Renal cortical epithelial cell (primary cell): ENCODE results near the gene DTX3. TPM values are rescaled to one million over a fixed set of nuclear protein-coding genes. Genes with fewer than 3 reads are reported as not detected.

Source experiments
- DNase-seq: peaks from one replicate; pipeline ENCODE4 v3.0.0-alpha.2; 2011; ENCODE audit warnings: low read depth
- total RNA-seq: library from RNA; depleted of rRNA; stranded (reverse); fragments of >200 nt; gene quantifications from 2 replicates; pipeline ENCODE4 v1.2.3, GENCODE V29; 2014

Gene DTX3
- total RNA-seq, 1 donor from 2014 or later = 19.6 TPM

DNA sequence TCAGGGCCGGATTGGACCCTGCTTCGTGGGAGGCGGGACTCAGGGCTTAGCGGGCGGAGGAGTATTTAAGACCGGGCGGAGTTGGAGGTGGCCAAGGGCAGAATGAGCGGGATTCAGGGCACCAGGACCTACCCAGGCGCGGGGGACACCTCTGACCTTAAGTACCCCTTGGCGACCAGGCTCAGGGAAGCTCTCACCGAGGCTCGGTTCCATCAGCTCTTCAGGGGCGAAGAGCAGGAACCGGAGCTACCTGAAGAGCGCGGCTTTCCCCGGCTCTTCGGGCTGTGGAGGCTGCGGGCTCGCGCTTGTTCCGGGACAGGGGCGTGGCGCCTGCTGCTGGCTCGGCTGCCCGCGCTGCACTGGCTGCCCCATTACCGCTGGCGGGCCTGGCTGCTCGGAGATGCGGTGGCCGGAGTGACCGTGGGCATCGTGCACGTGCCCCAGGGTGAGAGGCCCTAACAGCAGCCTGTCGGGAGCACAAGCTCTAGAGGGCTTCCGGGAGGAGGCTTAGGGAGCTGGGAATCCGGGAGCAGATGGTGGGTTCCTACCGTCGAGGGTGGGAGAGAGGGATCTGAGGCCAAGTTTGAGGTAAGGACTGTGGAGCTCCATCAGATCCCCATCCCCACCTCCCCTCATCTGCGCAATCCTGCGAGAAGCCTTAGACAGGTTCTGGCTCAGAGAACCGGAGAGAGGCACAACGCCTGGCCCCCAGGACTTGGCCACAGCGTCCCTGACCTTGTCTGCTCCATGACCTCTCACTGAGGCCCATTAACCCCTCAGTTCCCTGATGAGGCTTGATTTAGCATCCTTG, 15.0 kb downstream of the DTX3 start:
- DNase-seq = no peak

DNA sequence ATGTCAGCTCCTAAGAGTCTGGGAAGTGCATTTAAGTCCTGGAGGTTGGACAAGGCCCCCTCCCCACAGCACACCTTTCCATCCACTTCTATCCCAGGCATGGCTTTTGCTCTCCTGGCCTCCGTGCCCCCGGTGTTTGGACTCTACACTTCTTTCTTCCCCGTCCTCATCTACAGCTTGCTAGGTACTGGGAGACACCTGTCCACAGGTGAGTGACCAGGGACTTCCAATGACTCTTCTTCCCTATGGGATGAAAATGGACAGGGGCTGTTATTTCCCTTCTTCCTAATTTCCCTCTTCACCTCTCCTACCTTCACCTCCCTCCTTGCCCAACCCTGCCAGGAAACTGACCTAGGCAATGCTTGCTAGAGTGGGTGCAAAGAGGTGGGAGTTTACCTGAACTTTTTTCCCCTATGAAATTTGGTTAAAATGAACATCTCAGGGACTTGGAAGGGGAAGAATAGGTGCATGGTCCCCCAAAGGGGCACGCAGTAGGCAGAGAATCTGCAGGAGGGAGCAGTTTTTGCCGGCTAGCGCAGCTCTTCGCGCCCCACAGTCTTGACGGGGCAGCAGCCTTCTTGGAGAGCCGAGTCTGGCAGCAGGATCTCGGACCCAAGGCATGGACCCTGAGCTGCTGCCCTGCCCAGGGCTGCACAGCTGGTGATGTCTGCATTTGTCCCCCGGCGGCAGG, 15.8 kb downstream of the DTX3 start:
- no peak for DNase-seq

DNA sequence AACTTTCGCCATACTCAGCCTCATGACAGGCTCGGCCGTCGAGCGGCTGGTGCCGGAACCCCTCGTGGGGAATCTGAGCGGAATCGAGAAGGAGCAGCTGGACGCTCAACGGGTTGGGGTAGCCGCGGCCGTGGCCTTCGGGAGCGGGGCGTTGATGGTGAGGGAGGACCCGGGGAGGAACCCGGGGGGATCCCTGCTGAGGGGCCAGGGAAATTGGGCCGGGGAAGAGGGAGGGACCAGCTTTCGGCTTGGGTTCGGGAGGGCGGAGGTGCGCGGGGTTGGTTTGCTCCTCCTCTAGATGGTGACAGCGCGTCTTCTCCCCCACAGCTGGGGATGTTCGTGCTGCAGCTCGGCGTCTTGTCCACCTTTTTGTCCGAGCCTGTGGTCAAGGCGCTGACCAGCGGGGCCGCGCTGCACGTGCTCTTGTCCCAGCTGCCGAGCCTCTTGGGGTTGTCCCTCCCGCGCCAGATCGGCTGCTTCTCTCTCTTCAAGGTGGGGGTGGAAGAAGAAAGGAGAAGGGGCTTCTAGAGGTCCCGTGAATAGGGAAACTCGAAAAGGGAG, 16.4 kb downstream of the DTX3 start:
- no peak for DNase-seq

DNA sequence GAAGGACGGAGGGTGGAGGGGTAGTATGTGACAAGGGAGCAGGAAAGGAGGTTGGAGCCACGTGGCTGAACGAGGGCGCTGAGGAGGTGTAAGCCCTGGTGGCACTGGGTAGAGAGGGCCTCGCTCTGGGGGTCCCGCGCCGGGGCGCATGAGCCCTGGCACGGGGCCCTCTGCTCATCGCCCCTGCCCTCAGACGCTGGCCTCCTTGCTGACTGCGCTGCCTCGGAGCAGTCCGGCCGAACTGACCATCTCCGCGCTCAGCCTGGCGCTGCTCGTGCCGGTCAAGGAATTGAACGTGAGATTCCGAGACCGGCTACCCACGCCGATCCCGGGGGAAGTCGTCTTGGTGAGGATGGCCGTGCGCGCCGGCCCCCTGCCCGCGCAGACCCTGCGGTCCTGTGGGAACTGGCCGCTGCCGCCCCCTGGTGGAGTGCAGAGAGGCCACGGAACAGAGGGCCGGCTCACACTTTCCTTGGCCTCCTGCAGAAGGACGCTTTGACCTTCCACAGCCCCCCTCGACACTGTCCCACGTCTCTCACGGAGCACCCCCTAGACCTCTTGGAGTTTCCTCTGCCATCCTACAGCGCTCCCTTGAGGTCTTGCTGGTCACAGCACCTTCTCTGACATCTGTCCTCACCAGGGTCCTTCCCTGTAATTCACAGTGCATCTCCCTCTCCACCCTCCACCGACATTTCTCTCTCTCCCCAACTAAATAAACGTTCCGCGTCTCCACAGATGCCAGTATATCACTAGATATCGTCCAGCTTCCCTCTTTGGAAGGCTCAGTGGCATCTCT, 17.1 kb downstream of the DTX3 start:
- DNase-seq = no peak

DNA sequence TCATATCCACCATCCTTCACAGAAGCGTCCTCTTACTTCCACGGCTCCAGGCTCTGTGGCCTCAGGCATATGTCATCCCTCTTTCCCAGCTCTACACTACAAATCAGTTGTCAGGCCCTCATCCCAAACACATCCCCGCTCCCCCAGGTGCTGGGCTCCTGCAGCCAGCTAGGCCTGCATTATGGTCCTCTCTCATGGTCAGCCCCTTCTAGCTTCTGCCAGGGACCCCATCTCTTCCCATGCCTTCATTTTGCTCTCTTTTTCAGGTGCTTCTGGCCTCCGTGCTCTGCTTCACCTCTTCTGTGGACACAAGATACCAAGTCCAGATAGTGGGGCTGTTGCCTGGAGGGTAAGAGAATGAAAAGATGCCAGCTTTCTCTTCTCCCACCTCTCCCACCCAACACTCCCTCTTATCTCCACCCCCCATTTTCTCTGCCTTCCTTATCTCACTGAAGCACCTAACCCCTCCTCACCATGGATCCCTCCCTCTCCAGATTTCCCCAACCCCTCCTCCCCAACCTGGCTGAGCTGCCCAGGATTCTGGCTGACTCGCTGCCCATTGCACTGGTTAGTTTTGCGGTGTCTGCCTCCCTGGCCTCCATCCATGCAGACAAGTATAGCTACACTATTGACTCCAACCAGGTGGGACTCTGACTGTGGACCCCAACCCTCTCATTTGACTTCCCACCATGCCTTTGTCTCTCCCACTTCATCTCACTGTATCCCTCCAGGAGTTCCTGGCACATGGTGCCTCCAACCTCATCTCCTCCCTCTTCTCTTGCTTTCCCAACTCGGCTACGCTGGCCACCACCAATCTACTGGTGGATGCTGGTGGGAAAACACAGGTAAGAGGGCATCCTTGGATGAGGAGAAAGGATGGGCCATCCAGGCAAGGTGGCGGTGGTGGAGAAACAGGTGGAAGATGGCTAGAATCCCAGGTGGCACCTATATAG, 17.9 kb downstream of the DTX3 start:
- DNase-seq = no peak

DNA sequence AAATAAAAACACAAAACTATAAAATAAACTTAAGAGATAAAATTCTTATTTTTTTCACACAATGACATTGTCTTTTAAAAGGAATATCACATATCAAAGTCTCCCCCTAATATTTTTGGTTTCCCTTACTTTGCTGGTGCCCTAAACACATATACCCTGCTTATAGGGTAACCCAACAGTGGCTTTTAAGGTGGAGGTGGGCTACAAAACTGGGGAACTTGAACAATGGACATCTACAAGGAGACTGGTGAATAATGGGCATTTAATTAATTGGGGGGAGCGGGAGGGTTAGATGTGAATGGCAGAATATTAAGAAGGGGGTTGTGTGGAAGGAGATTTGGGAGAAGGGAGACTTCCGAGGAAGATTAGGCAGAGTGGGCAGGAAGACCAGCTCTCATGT, 18.8 kb downstream of the DTX3 start:
- no peak for DNase-seq

DNA sequence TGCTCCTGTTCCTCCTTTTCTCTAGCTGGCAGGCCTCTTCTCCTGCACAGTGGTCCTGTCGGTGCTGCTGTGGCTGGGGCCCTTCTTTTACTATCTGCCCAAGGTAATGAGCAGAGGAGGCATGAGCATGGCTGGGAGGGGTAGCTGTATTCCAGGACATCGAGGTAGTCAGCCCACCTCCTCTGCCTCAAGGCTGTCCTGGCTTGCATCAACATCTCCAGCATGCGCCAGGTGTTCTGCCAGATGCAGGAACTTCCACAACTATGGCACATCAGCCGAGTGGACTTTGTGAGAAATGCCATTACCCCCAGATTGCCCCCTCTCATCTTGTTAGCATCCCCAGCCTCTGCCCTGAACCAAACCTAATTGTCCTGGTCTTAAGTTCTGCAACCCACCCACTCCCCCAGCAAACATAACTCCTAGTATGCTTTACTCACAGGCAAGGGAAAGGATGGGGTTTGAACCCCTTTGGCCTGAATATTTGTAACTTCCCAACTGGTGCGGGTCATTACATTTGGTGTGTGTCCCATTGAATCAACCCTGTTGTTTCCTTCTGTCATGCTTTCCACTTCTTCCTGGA, 19.3 kb downstream of the DTX3 start:
- no peak for DNase-seq

DNA sequence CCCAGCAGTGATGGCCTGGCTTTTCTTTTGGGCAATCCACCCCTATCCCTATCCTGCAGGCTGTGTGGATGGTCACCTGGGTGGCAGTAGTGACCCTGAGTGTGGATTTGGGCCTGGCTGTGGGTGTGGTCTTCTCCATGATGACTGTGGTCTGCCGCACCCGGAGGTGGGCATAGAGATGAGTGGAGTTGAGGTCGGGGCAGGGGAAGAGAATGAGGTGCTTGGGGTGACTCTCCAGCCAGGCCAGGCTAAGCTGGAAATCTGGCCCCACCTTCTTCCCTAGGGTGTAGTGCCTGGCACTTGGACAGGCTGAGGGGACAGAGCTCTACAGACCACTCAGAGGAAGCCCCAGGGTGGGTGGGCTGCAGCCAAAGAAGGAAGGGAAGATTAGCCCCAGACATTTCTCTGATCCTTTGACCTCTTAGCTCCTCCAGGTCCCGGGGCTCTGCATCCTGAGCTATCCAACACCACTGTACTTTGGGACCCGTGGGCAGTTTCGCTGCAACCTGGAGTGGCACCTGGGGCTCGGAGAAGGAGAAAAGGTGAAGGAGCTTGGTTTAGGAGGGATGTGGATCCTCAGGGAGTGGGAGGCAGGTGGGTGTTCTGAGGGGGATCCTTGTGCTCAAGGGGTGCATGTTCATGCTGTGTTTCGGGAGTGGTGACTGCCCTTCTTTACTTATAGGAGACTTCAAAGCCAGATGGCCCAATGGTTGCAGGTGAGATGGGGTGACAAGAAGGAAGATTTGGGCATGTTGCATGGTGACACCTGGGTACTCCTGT, 20.0 kb downstream of the DTX3 start:
- DNase-seq = no peak

DNA sequence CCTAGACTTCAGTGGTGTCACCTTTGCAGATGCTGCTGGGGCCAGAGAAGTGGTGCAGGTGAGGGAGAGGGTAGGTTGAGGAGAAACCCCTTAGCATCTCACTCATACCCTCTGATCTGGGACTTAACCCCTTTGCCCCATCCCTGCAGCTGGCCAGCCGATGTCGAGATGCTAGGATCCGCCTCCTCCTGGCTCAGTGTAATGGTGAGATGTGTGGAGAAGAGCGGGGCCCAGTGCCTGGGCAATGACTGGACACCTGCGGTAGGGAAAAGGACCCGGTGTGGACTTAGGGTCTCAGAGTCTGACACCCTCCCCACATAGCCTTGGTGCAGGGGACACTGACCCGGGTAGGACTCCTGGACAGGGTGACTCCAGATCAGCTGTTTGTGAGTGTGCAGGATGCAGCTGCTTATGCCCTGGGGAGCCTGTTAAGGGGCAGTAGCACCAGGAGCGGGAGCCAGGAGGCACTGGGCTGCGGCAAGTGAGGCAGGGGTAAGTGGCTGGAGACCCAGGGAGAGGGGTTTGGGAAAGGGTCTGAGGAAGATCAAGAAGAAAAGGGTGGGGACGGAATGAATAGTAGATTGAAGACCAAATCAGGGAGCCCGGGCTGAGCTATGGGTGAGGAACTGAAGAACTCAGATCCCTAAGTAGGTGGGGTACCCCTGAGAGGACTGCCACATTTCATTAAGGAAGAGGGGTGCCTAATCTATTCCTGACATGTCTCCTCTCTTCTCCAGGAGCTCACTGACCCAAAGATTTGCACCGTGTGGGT, 20.8 kb downstream of the DTX3 start:
- no peak for DNase-seq

DNA sequence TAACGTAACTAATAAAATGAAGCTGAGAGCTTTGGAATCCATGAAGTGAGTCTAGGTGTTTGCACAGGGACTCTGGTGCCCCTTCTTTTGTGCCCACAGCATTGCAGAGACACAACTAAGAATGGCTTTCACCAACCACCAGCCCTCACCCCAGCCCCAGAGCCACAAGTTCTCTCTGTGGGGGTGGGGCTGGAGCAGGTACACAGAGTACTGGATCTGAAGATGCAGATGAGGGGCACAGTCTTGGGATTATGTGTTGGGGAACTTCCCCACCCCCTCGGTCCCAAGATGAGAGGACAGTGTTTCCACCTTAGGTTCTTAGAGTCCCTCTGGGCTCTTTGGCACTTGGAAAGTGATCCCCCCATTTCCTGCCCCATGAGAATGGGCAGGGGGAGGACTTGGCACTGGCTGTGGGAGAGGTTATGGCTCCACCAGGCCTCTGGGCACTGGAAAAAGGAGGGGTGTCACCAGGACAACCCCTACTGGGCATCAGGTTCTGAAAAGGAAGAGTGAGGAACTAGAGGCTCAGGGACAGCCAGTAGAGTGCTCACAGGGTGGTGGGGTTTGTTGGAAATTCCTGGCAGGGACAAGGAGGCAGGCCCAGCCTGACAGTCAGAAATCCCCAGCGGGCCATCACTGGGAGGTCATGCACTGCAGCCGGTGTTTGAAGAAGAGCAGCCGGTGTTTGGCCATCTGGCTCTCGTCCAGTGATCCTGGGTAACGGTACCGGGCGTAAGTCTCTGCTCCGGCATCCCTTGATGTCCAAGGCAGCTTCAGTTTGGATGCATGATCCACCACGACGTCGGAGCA, 21.7 kb downstream of the DTX3 start:
- no peak for DNase-seq

DNA sequence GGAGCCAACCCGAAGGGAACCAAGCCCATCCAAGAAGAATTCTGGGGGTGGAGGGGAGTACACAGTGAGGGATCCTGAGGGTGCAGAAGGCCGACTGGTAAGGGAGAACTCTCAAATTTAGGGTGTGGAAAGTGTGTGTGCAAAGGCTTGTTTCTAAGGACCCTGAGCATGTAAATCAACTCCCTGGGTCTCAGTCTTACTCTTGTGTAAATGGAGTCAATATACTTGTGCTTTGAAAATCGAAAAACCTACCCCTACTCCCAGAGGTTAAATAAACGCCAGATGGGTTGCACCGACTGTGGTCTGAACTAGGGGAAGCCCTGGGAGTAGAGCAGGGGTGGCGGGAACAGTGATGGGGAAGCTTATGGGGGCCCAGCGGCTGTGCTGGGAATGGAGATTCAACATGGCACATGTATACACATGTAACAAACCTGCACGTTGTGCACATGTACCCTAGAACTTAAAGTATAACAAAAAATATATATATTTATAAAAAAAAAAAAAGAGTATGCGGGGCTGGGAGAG, 22.4 kb downstream of the DTX3 start:
- no peak for DNase-seq

DNA sequence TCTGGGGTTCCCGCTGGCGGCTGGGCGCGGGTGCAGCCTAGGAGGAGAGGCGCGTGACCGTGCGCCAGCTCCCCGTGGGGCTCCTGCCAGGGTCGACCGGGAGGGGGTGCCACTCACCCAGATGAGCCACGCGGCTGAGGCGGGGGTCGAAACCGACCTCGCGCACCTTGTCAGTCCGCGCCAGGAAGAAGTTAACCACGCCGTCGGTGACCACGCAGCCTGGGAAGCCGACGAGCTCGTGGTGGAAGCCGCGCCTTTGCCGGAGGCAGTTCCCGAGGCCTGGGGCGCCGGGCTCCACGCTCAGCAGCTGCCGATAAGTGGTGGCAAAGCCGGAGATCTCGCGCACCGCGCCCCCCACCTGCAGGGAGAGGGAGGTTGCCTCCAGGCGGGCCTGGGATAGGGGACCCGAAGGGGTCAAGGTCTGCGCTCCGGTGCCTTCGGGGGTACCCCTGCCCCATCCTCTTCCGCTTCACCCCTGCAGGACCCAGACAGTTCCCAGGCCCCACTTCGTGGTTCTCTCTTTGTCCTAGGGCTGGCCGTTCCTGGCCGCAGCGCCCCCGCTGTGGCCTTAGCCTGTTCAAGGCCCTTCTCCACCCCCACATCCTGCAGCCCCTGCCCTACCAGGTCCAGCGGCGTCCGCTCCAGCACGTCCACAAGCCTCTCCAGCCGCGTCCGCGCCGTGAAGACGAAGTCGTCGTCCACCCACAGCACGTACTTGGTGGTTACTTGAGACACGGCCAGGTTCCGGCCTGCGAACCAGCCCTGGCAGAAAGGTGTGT, 23.1 kb downstream of the DTX3 start:
- DNase-seq = no peak

DNA sequence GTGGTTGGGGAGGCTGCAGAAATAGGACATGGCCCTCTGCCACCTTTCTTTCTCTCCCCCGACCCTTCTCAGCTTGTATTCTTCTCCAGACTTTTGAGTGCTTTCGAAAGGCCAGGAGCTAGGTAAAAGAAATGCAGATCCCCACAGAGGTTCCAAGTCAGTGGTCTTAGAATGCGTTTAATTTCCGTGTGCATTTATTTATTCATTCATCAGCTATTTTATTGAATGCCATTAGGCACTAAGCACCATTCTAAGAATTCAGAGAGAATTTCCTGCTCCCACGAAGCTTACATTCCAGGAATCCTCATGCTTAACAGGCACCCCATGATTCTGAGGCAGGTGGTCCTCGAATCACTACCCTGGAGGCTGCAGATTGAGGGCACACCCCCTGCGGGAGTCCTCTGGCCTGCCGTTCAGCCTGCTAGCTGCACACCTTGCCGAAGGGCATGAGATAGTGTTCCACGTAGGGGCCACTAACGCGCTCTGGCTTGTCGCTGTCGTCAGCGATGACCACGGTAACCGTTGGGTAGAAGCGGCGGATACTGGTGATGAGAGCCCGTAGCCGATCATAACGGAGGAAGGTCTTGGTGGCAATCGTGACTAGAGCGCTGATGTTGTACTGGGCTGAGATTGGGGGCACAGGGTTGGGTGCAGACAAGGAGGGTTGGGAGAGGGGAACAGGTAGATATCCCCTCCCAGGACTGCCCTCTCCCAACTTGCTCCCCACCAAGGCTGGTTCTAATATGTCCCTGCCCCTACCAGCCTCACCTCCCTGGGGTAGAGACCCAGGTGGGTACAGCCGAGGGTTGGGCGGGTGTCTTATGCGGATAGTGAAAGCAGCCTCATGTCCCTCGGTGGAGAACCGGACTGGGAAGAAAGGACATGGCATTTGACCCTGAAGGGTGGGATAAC, 23.9 kb downstream of the DTX3 start:
- peak; percentile 11 for DNase-seq

DNA sequence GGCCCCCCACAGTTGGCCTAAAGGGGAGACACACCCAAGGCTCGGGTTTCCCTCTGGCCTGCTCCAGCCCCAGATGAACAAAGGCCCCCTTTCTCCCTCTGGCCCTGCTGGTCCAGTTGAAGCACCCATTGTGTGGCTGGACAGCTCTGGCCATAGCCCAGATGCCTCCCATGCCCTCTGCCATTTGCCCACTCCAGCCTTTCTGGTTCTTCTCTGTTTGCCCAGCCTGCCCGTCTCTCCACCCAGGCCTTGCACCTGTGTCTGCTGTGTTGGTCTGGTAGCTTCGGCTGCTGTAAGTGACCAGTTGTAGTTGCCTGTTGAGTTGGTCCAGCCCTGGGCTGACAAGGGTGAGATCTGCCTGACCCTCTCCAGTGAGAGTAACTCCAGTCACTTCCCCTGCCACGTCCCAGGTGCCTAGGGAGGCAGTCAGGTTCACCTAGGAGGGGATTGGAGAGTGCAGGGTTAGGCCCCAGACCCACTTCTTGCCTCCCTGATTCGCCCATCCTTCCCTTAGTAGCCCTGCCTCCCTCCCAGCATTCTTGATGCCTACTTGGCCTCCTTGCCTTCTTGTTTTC, 25.4 kb downstream of the DTX3 start:
- DNase-seq = no peak

DNA sequence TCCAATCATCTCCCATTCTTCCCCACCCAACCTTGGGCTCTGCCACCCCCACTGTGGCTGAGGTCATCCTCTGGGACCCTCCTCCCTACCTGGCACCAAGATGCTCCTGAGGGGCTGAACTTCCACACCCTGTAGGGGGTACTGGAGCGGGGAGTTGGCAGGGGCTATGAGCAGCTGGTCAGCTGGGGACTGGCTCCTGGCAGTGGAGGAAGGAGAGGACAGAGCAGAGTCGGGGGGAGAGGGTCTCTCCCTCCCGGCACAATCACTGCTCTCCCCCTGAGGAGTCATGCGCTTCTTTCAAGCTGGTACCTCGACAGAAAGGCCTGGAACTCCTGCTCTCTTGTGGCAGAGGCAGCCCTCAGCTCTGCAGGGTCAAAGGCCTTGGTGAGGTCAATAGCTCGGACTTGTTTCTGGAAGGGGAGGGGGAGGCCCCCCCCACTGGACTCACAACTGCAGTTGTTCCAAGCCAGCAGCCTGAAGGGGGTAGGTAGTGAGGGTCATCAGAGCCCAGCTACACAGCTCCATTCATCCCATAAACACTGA, 26.3 kb downstream of the DTX3 start:
- no peak for DNase-seq
